Endothelial cell of umbilical vein (primary cell): Measurements from ENCODE around the gene ODF4. TPM values are rescaled to one million over a fixed set of nuclear protein-coding genes. Genes with fewer than 3 reads are reported as not detected.
A peak's percentile ranks its signal among the peaks of the same experiment; 100 is the strongest.

ENCODE experiments used
- BruUV-seq: library from RNA; stranded (reverse); fragments of 400-500 nt; replicated peaks from 2 replicates; lab custom pipeline; 2021; lab: Mats Ljungman, UMichigan
- CTCF ChIA-PET: fragments of 300-600, 350-600 bp; sonication (Branson Sonifier 250); formaldehyde crosslinking; loops from one replicate; lab custom pipeline; 2021; ENCODE audit warnings: antibody characterized with exemption, inconsistent platforms; lab: Charles Lee
- POLR2A ChIA-PET: fragments of 300-600, 350-600 bp; sonication (Branson Sonifier 250); formaldehyde crosslinking; loops from one replicate; lab custom pipeline; 2021; ENCODE audit warnings: antibody characterized with exemption, inconsistent platforms; lab: Charles Lee
- DNase-seq: peaks from one replicate; pipeline ENCODE4 v3.0.0-alpha.2; 2011; ENCODE audit warnings: low read depth, low spot score
- FAIRE-seq: peaks from 2 replicates; lab custom pipeline; 2011; peaks lifted over from hg19 to GRCh38; lab: Jason Lieb, UNC
- H2AFZ ChIP-seq: 2 replicates; pipeline ENCODE4 v1.6.0; 2012; ENCODE audit warnings: low read depth, low read length, control low read depth, inconsistent platforms
- H3K27ac ChIP-seq: 2 replicates; pipeline ENCODE4 v1.5.1; 2011; ENCODE audit warnings: low read depth, mild to moderate bottlenecking, control low read depth, low read length, moderate library complexity; ENCODE audit not compliant: insufficient read depth
- H3K27me3 ChIP-seq, 2 experiments: 2 replicates each; pipeline versions ENCODE4 v1.6.0 to v1.6.1; 2011; ENCODE audit warnings: low read length in 2 of 2, mixed read lengths in 1 of 2; ENCODE audit not compliant: control insufficient read depth in 2 of 2, insufficient read depth in 2 of 2
- H3K36me3 ChIP-seq, 2 experiments: 2 replicates in 1 of 2; 3 replicates in 1 of 2; pipeline ENCODE4 v1.5.1; 2011; ENCODE audit warnings: low read length in 2 of 2, mild to moderate bottlenecking in 1 of 2, moderate library complexity in 1 of 2; ENCODE audit not compliant: control insufficient read depth in 2 of 2, insufficient read depth in 2 of 2; ENCODE audit errors: extremely low read depth in 1 of 2
- H3K4me1 ChIP-seq: 3 replicates; pipeline ENCODE4 v1.5.1; 2011; ENCODE audit warnings: mild to moderate bottlenecking, low read length; ENCODE audit not compliant: control insufficient read depth, insufficient read depth; ENCODE audit errors: extremely low read depth
- H3K4me2 ChIP-seq: 2 replicates; pipeline ENCODE4 v1.6.1; 2011; ENCODE audit warnings: low read length, control low read depth, mixed read lengths; ENCODE audit not compliant: insufficient read depth
- H3K4me3 ChIP-seq, 3 experiments: fragments of 200-600 bp in 1 of 3; sonication (generic), shearing (Covaris generic) in 1 of 3; replicated peaks in 1 of 3; 2 replicates each; pipeline ENCODE4 v1.5.1; 2011 to 2016; ENCODE audit warnings: control low read depth in 3 of 3, low read length in 3 of 3, mild to moderate bottlenecking in 2 of 3, inconsistent platforms in 1 of 3, low read depth in 1 of 3, moderate library complexity in 1 of 3; ENCODE audit not compliant: insufficient read depth in 1 of 3
- H3K79me2 ChIP-seq: 2 replicates; pipeline ENCODE4 v1.6.0; 2012; ENCODE audit warnings: low read length, inconsistent platforms; ENCODE audit not compliant: control insufficient read depth, insufficient read depth
- H3K9ac ChIP-seq: replicated peaks from 2 replicates; pipeline ENCODE3; 2011; ENCODE audit warnings: low read length, control low read depth; ENCODE audit not compliant: insufficient read depth; ENCODE audit errors: extremely low read depth
- H3K9me1 ChIP-seq: replicated peaks from 3 replicates; pipeline ENCODE4 v1.6.0; 2011; ENCODE audit warnings: mild to moderate bottlenecking, low read length; ENCODE audit not compliant: control insufficient read depth, insufficient read depth; ENCODE audit errors: extremely low read depth
- H3K9me3 ChIP-seq: replicated peaks from 2 replicates; pipeline ENCODE4 v1.5.1; 2012; ENCODE audit warnings: low read length, inconsistent platforms; ENCODE audit not compliant: control insufficient read depth, insufficient read depth
- H4K20me1 ChIP-seq: replicated peaks from 2 replicates; pipeline ENCODE3; 2011; ENCODE audit warnings: mild to moderate bottlenecking, low read length; ENCODE audit not compliant: control insufficient read depth, insufficient read depth; ENCODE audit errors: extremely low read depth
- CTCF ChIP-seq, 2 donors: IDR thresholded peaks; 1 replicate in 1 of 2; 2 replicates in 1 of 2; pipeline ENCODE4 v1.5.1; 2011; ENCODE audit warnings: low read length in 2 of 2, mild to moderate bottlenecking in 2 of 2, moderate library complexity in 2 of 2, control low read depth in 1 of 2, inconsistent platforms in 1 of 2, low read depth in 1 of 2; ENCODE audit not compliant: insufficient read depth in 1 of 2; ENCODE audit errors: extremely low read depth in 1 of 2
- EZH2 ChIP-seq: IDR thresholded peaks from 2 replicates; pipeline ENCODE4 v1.6.1; 2012; ENCODE audit warnings: borderline replicate concordance, low read depth, mild to moderate bottlenecking, moderate library complexity, low read length, inconsistent platforms; ENCODE audit not compliant: severe bottlenecking
- GATA2 ChIP-seq: IDR thresholded peaks from 2 replicates; pipeline ENCODE4 v1.7.0; 2011; ENCODE audit warnings: low read depth, mild to moderate bottlenecking, moderate library complexity, mixed read lengths, low read length; ENCODE audit not compliant: insufficient read length, insufficient read depth
- MYC ChIP-seq: IDR thresholded peaks from one replicate; pipeline ENCODE4 v1.6.1; 2011; ENCODE audit warnings: mild to moderate bottlenecking, low read depth, low read length
- POLR2AphosphoS5 ChIP-seq: IDR thresholded peaks from 2 replicates; pipeline ENCODE4 v1.6.1; 2012; ENCODE audit warnings: low read depth, mild to moderate bottlenecking, control low read depth, low read length, moderate library complexity; ENCODE audit not compliant: insufficient read depth
- dilution Hi-C: fragments of 300-500 bp; cut with MboI; formaldehyde crosslinking; loops from one replicate; pipeline ENCODE4 v1.15.0; 2019; ENCODE audit warnings: low sequenced_read_pairs; ENCODE audit not compliant: extremely low pct_ligation_motif_present
- intact Hi-C: fragments of 100-400 bp; cut with micrococcal nuclease; formaldehyde crosslinking; loops from one replicate; pipeline ENCODE4 v1.10.0; 2022
- polyA plus RNA-seq, 4 experiments: library from polyadenylated mRNA; depleted of rRNA in 3 of 4; stranded (reverse) in 3 of 4; unstranded in 1 of 4; fragments of >200 nt; gene quantifications; 2 replicates each; pipeline versions ENCODE4 v1.2.1 to v1.2.3, GENCODE V29; 2011 to 2012; ENCODE audit warnings: missing spikeins in 1 of 4
- total RNA-seq: library from RNA; stranded (reverse); gene quantifications from 2 replicates; pipeline ENCODE4 v1.2.3, GENCODE V29; 2021

The ODF4 gene
- total and polyA plus RNA-seq, 2 donors (not counting 3 experiments of a cell fraction or from before 2014, with no cell fraction given): not detected

GRCh38 chr17:8318010-8318935, 21.4 kb upstream of the ODF4 start:
- peaks cover 4% of the 10 kb centered on the region for H3K79me2 ChIP-seq
- dilution Hi-C loops: no loop called here
- H2AFZ ChIP-seq: no peak overlapping the region
- no peaks in the 10 kb centered on the region for H3K27me3 ChIP-seq
- H3K4me1 ChIP-seq: peaks cover 2% of the 10 kb centered on the region
- H3K4me2 ChIP-seq: no peak overlapping the region
- TF ChIP-seq GATA2 (no peak), MYC (no peak), EZH2 (no peak), CTCF (IDR thresholded peaks at IDR 0.05; ENCODE audit: extremely low read depth in 1 of 2, insufficient read depth in 1 of 2, low read depth in 1 of 2, low read length in 2 of 2) (no peak), POLR2AphosphoS5 (peak; percentile 10)
- no peaks in the 10 kb centered on the region for H3K9me3 ChIP-seq
- no peak for DNase-seq
- intact Hi-C loops: no loop called here
- H4K20me1 ChIP-seq: no peaks in the 10 kb centered on the region
- no peaks in the 10 kb centered on the region for H3K9me1 ChIP-seq
- no peak overlapping the region for H3K4me3 ChIP-seq
- no TSS peak for BruUV-seq
- FAIRE-seq: no peak
- no peak overlapping the region for H3K27ac ChIP-seq
- ChIA-PET CTCF (interaction anchor here (0.9 to 1.3 kb wide), 2 partner anchors 8 to 92 kb away, joined by 3 to 4 read pairs; no protein-coding TSS in a partner anchor), POLR2A (interaction anchor here (1.1 kb wide), 1 partner anchor 41 kb away, joined by 3 read pairs; no protein-coding TSS in a partner anchor)
- H3K36me3 ChIP-seq: peaks cover 32 to 57% of the 10 kb centered on the region in 2 experiments
- no peak overlapping the region for H3K9ac ChIP-seq
